ENCODE measurements around the gene CERCAM.

GRCh38 chr9:128383791-128384190 lies 36.9 kb upstream of the CERCAM start:
- TF ChIP-seq, protein P1, sequence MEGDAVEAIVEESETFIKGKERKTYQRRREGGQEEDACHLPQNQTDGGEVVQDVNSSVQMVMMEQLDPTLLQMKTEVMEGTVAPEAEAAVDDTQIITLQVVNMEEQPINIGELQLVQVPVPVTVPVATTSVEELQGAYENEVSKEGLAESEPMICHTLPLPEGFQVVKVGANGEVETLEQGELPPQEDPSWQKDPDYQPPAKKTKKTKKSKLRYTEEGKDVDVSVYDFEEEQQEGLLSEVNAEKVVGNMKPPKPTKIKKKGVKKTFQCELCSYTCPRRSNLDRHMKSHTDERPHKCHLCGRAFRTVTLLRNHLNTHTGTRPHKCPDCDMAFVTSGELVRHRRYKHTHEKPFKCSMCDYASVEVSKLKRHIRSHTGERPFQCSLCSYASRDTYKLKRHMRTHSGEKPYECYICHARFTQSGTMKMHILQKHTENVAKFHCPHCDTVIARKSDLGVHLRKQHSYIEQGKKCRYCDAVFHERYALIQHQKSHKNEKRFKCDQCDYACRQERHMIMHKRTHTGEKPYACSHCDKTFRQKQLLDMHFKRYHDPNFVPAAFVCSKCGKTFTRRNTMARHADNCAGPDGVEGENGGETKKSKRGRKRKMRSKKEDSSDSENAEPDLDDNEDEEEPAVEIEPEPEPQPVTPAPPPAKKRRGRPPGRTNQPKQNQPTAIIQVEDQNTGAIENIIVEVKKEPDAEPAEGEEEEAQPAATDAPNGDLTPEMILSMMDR (IDR thresholded peaks at IDR 0.05; ENCODE audit: low read length): no peak
- TF ChIP-seq EZH2 (optimal IDR thresholded peaks at IDR 0.05; ENCODE audit: low read depth, low read length) (no peak), EZH2phosphoT487 (IDR thresholded peaks at IDR 0.05; ENCODE audit: low read length) (no peak)

Data from MM.1S (cell line).